K562 (cell line): Measurements from ENCODE around the gene ENDOD1. TPM values are rescaled to one million over a fixed set of nuclear protein-coding genes. Genes with fewer than 3 reads are reported as not detected.

Experiments
- ATAC-seq: fragments of 200-7000 bp; cut with Tn5 transposase; 3 replicates; pipeline ENCODE4 v1.9.1; 2020; ENCODE audit warnings: moderate library complexity
- BruUV-seq: library from RNA; stranded (reverse); fragments of 400-500 nt; replicated peaks from 2 replicates; lab custom pipeline; 2021; lab: Mats Ljungman, UMichigan
- CTCF ChIA-PET: fragments of 300-600 bp; formaldehyde crosslinking; extraction: SDS; loops from one replicate; lab custom pipeline; 2021; ENCODE audit warnings: low intra/inter-chr PET ratio; lab: Yijun Ruan, JAX
- POLR2A ChIA-PET: fragments of 300-600, 350-650 bp; sonication (Branson Sonifier 250); formaldehyde crosslinking; extraction: SDS; loops from one replicate; lab custom pipeline; 2021; ENCODE audit warnings: antibody characterized with exemption, inconsistent platforms; lab: Yijun Ruan, JAX
- DNase-seq, 4 experiments: peaks; one replicate each; pipeline versions ENCODE4 v3.0.0 to v3.0.0-alpha.2; 2011 to 2018; ENCODE audit warnings: low spot score in 3 of 4, mixed read lengths in 3 of 4; ENCODE audit errors: extremely low read depth in 1 of 4
- FAIRE-seq: peaks from 2 replicates; lab custom pipeline; 2011; peaks lifted over from hg19 to GRCh38; lab: Jason Lieb, UNC
- H2AFZ ChIP-seq: 2 replicates; pipeline ENCODE4 v1.6.0; 2011; ENCODE audit warnings: low read depth, low read length, control low read depth, inconsistent platforms
- H3K27ac ChIP-seq: fragments of 200-600 bp; 3 replicates; pipeline ENCODE4 v1.8.0; 2011; ENCODE audit warnings: low read depth, mild to moderate bottlenecking, control low read depth, inconsistent platforms, low read length, moderate library complexity, mixed read lengths; ENCODE audit errors: extremely low read depth
- H3K27me3 ChIP-seq, 2 experiments: fragments of 300-600 bp in 1 of 2; 2 replicates in 1 of 2; 3 replicates in 1 of 2; pipeline versions ENCODE4 v1.6.0 to v1.8.0; 2011; ENCODE audit warnings: inconsistent platforms in 2 of 2, low read length in 2 of 2, mild to moderate bottlenecking in 1 of 2, mixed read lengths in 1 of 2, moderate library complexity in 1 of 2; ENCODE audit not compliant: control insufficient read depth in 2 of 2, insufficient read depth in 2 of 2
- H3K36me3 ChIP-seq: fragments of 300-600 bp; 3 replicates; pipeline ENCODE4 v1.8.0; 2011; ENCODE audit warnings: mild to moderate bottlenecking, low read length, inconsistent platforms; ENCODE audit not compliant: control insufficient read depth, insufficient read depth
- H3K4me1 ChIP-seq, 2 experiments: fragments of 200-600 bp in 1 of 2; replicated peaks in 1 of 2; 2 replicates in 1 of 2; 3 replicates in 1 of 2; pipeline versions ENCODE4 v1.5.1 to v1.8.0; 2011; ENCODE audit warnings: inconsistent platforms in 2 of 2, low read length in 2 of 2, mild to moderate bottlenecking in 1 of 2, mixed read lengths in 1 of 2, moderate library complexity in 1 of 2; ENCODE audit not compliant: control insufficient read depth in 2 of 2, insufficient read depth in 2 of 2
- H3K4me2 ChIP-seq: 2 replicates; pipeline ENCODE4 v1.6.1; 2011; ENCODE audit warnings: low read length, control low read depth, inconsistent platforms, mixed read lengths; ENCODE audit not compliant: insufficient read depth
- H3K4me3 ChIP-seq: fragments of 200-600 bp; sonication (generic), shearing (Covaris generic); 2 replicates; pipeline ENCODE4 v1.5.1; 2016; ENCODE audit warnings: control low read depth, inconsistent platforms
- H3K79me2 ChIP-seq: fragments of 200-600 bp; 3 replicates; pipeline ENCODE4 v1.8.0; 2011; ENCODE audit warnings: low read length, inconsistent platforms; ENCODE audit not compliant: control insufficient read depth, insufficient read depth
- H3K9ac ChIP-seq, 2 experiments: 2 replicates each; pipeline versions ENCODE4 v1.6.0 to v1.6.1; 2011; ENCODE audit warnings: low read depth in 2 of 2, low read length in 2 of 2, control low read depth in 1 of 2, inconsistent platforms in 1 of 2, mild to moderate bottlenecking in 1 of 2, mixed read lengths in 1 of 2; ENCODE audit not compliant: insufficient read depth in 1 of 2
- H3K9me1 ChIP-seq: one replicate; pipeline ENCODE4 v1.6.0; 2011; ENCODE audit warnings: inconsistent platforms, mild to moderate bottlenecking, low read length, moderate library complexity; ENCODE audit not compliant: control insufficient read depth, insufficient read depth
- H3K9me3 ChIP-seq: replicated peaks from 2 replicates; pipeline ENCODE4 v1.5.1; 2011; ENCODE audit warnings: low read depth, low read length, inconsistent platforms; ENCODE audit not compliant: control insufficient read depth, insufficient read depth
- H4K20me1 ChIP-seq: replicated peaks from 2 replicates; pipeline ENCODE4 v1.6.1; 2011; ENCODE audit warnings: low read length, inconsistent platforms, mixed read lengths; ENCODE audit not compliant: control insufficient read depth, insufficient read depth
- ARHGAP35 ChIP-seq: fragments of 450-650 bp; IDR thresholded peaks from 2 replicates; pipeline ENCODE4 v1.6.1; 2018; ENCODE audit not compliant: partially characterized antibody
- FOSL1 ChIP-seq: fragments of 200-800 bp; sonication (Bioruptor generic); conservative IDR thresholded peaks from 2 replicates; pipeline ENCODE4 v1.6.1; 2016; ENCODE audit warnings: missing genetic modification characterization, missing compliant biosample characterization
- RBM15 ChIP-seq: fragments of 200-400 bp; formaldehyde crosslinking; IDR thresholded peaks from 2 replicates; pipeline ENCODE4 v1.6.1; 2018; ENCODE audit warnings: mild to moderate bottlenecking, low read length, moderate library complexity; ENCODE audit not compliant: insufficient read depth
- RUNX1 ChIP-seq: sonication (generic); IDR thresholded peaks from 2 replicates; pipeline ENCODE4 v1.6.1; 2016; ENCODE audit warnings: antibody characterized with exemption, low read depth
- SPI1 ChIP-seq: IDR thresholded peaks from 2 replicates; pipeline ENCODE4 v1.6.1; 2011; ENCODE audit warnings: low read depth, low read length, control low read depth, borderline replicate concordance
- TRIM25 ChIP-seq: fragments of 450-650 bp; IDR thresholded peaks from 2 replicates; pipeline ENCODE4 v1.7.0; 2016; ENCODE audit warnings: borderline replicate concordance
- WGBS: fragments of 100-300 bp; shearing (Covaris generic); methylation state at CpG from one replicate; pipeline ENCODE4 v1.1.6; 2016; ENCODE audit warnings: low coverage, mixed read lengths; ENCODE audit not compliant: insufficient coverage; ENCODE audit errors: missing lambda C conversion rate; 5-methylcytosine and 5-hydroxymethylcytosine counted together
- in situ Hi-C: fragments of 300-500 bp; cut with MboI; formaldehyde crosslinking; loops from 4 replicates; pipeline ENCODE4 v1.15.0; 2018; ENCODE audit warnings: inconsistent platforms, mixed read lengths
- intact Hi-C: fragments of 100-400 bp; cut with micrococcal nuclease; formaldehyde crosslinking; loops from 2 replicates; pipeline ENCODE4 v1.14.2; 2022
- polyA plus RNA-seq, 8 experiments: library from polyadenylated mRNA; depleted of rRNA in 4 of 8; stranded (reverse) in 5 of 8; unstranded in 3 of 8; fragments of >200 nt; fragmentation: Nextera tagmentation in 2 of 8; fragmentation: Illumina TruSeq in 1 of 8; extraction: Ambion mirVana in 2 of 8; extraction: Trizol in 1 of 8; gene quantifications; 2 replicates each; pipeline versions ENCODE4 v1.2.1 to v1.2.3, GENCODE V29; 2011 to 2014; ENCODE audit warnings: inconsistent platforms in 1 of 8, missing spikeins in 1 of 8
- total RNA-seq, 7 experiments: library from RNA; depleted of rRNA in 6 of 7; stranded (reverse); fragments of >200 nt in 6 of 7; fragmentation: Illumina TruSeq in 2 of 7; extraction: Trizol in 2 of 7; gene quantifications; 2 replicates each; pipeline versions ENCODE4 v1.2.1 to v1.2.3, GENCODE V29; 2011 to 2021; ENCODE audit warnings: low replicate concordance in 1 of 7

Gene ENDOD1
- total and polyA plus RNA-seq, 9 of the 15 experiments (the other 6 are each of a cell fraction or from before 2014, with no cell fraction given), result 4.2 to 11.8 (median 9.3) TPM

GRCh38 chr11:95093548-95093947 lies 3.9 kb downstream of the ENDOD1 start:
- Histone ChIP-seq H3K9me1 (no peaks in the 10 kb centered on the region), H4K20me1 (peaks cover 3% of the 10 kb centered on the region; the same call in 1 of the 2 replicates), H3K79me2 (peaks cover 19% of the 10 kb centered on the region; the same call in 2 of the 3 replicates), H3K4me3 (no peak overlapping the region), H3K4me1 (peaks cover 26 to 43% of the 10 kb centered on the region in 2 experiments), H3K27me3 (no peaks in the 10 kb centered on the region), H3K27ac (no peak overlapping the region), H3K9ac (no peak overlapping the region), H3K4me2 (no peak overlapping the region), H2AFZ (no peak overlapping the region), H3K9me3 (no peaks in the 10 kb centered on the region), H3K36me3 (no peaks in the 10 kb centered on the region; the same call in 2 of the 3 replicates)
- ChIA-PET CTCF (no interaction called here), POLR2A (interaction anchor here (0.9 to 5.8 kb wide), 4 partner anchors 8 to 21 kb away, joined by 3 to 37 read pairs (median 6); no protein-coding TSS in a partner anchor)
- BruUV-seq, result no TSS peak
- FAIRE-seq, result no peak
- no peak for TF ChIP-seq RUNX1
- TF ChIP-seq RBM15, result no peak
- TF ChIP-seq SPI1, result 0 out of 2 replicates have a peak, but pooled peaks have one; percentile 13
- 85% methylated on average over 3 of the region's 3 CpGs for WGBS
- ATAC-seq, result no peak
- in situ Hi-C loops, result no loop called here
- intact Hi-C loops, result no loop called here
- no peak for DNase-seq

GRCh38 chr11:95095858-95096587 lies 6.4 kb downstream of the ENDOD1 start:
- no peak overlapping the region for H3K4me3 ChIP-seq
- 50% methylated on average over 4 of the region's 4 CpGs for WGBS
- no peak for ATAC-seq
- in situ Hi-C loops, result no loop called here
- H3K36me3 ChIP-seq, result no peaks in the 10 kb centered on the region; the same call in 2 of the 3 replicates
- no peaks in the 10 kb centered on the region for H3K27me3 ChIP-seq
- no TSS peak for BruUV-seq
- DNase-seq, result no peak
- H3K9me1 ChIP-seq, result no peaks in the 10 kb centered on the region
- no peak overlapping the region for H2AFZ ChIP-seq
- POLR2A ChIA-PET, result interaction anchor here (0.6 to 1.9 kb wide), 4 partner anchors 8 to 135 kb away, joined by 3 to 4 read pairs (median 4); partner anchors contain the start of gene SESN3
- peaks cover 10% of the 10 kb centered on the region; the same call in 1 of the 3 replicates for H3K79me2 ChIP-seq
- intact Hi-C loops, result no loop called here
- H3K9ac ChIP-seq, result no peak overlapping the region
- H3K4me1 ChIP-seq, result peaks cover 11 to 52% of the 10 kb centered on the region in 2 experiments; a peak in 4 of 5 replicates
- no peaks in the 10 kb centered on the region for H3K9me3 ChIP-seq
- CTCF ChIA-PET, result no interaction called here
- H3K27ac ChIP-seq, result no peak overlapping the region
- no peak for FAIRE-seq
- no peaks in the 10 kb centered on the region; the same call in 1 of the 2 replicates for H4K20me1 ChIP-seq
- 0 out of 2 replicates have a peak, but pooled peaks have one; percentile 20 for TF ChIP-seq FOSL1
- TF ChIP-seq TRIM25, result no peak
- TF ChIP-seq ARHGAP35, result no peak
- no peak overlapping the region for H3K4me2 ChIP-seq
